ENCODE measurements around the gene DACT1.

- TF ChIP-seq CTCF (IDR thresholded peaks at IDR 0.05) (no peak), POLR2A (IDR thresholded peaks at IDR 0.05) (no peak), POLR2AphosphoS5 (IDR thresholded peaks at IDR 0.05) (no peak), EP300 (IDR thresholded peaks at IDR 0.05; ENCODE audit: low read depth) (no peak)
Observed at GRCh38 chr14:58599707-58600106, 38.1 kb upstream of the DACT1 start.

All from transverse colon (tissue), 4 donors.